H1 (cell line): ENCODE data around the gene PLCB1. TPM values are rescaled to one million over a fixed set of nuclear protein-coding genes. Genes with fewer than 3 reads are reported as not detected.
A peak's percentile ranks its signal among the peaks of the same experiment; 100 is the strongest.

Experiments used
- CTCF ChIA-PET: fragments of 300-600 bp; sonication (Branson Sonifier 250); formaldehyde crosslinking; loops from one replicate; lab custom pipeline; 2021; ENCODE audit not compliant: partially characterized antibody; lab: Charles Lee
- POLR2A ChIA-PET: fragments of 300-600 bp; sonication (Branson Sonifier 250); formaldehyde crosslinking; loops from one replicate; lab custom pipeline; 2021; ENCODE audit warnings: inconsistent platforms; ENCODE audit not compliant: partially characterized antibody; lab: Charles Lee
- DNase-seq, 2 experiments: peaks; one replicate each; pipeline versions ENCODE4 v3.0.0 to v3.0.0-alpha.2; 2010 to 2022; ENCODE audit warnings: low spot score in 2 of 2, low read depth in 1 of 2, mixed read lengths in 1 of 2
- FAIRE-seq: peaks from 2 replicates; lab custom pipeline; 2011; peaks lifted over from hg19 to GRCh38; lab: Jason Lieb, UNC
- H2AFZ ChIP-seq: 2 replicates; pipeline ENCODE4 v1.8.1; 2012; ENCODE audit warnings: low read length, inconsistent platforms
- H2AK5ac ChIP-seq: 2 replicates; pipeline ENCODE4 v1.6.1; 2013; ENCODE audit warnings: low read depth, low read length
- H2BK120ac ChIP-seq: replicated peaks from 2 replicates; pipeline ENCODE3; 2013; ENCODE audit warnings: low read depth, low read length, inconsistent platforms
- H2BK12ac ChIP-seq: 2 replicates; pipeline ENCODE4 v1.6.1; 2013; ENCODE audit warnings: low read depth, low read length
- H2BK15ac ChIP-seq: 2 replicates; pipeline ENCODE4 v1.6.1; 2013; ENCODE audit warnings: low read length
- H2BK20ac ChIP-seq: 2 replicates; pipeline ENCODE4 v1.6.1; 2013; ENCODE audit warnings: low read length
- H2BK5ac ChIP-seq: 2 replicates; pipeline ENCODE4 v1.6.1; 2013; ENCODE audit warnings: low read depth, low read length
- H3K14ac ChIP-seq: 2 replicates; pipeline ENCODE4 v1.6.1; 2013; ENCODE audit warnings: inconsistent platforms; ENCODE audit not compliant: insufficient read length
- H3K18ac ChIP-seq: 2 replicates; pipeline ENCODE4 v1.6.1; 2013; ENCODE audit warnings: low read length; ENCODE audit errors: extremely low read depth
- H3K23ac ChIP-seq: 2 replicates; pipeline ENCODE4 v1.6.1; 2013; ENCODE audit warnings: inconsistent platforms; ENCODE audit not compliant: insufficient read length
- H3K23me2 ChIP-seq: 2 replicates; pipeline ENCODE4 v1.6.1; 2013; ENCODE audit warnings: low read depth, low read length
- H3K27ac ChIP-seq: 2 replicates; pipeline ENCODE4 v1.6.1; 2011; ENCODE audit warnings: low read depth, low read length, inconsistent platforms
- H3K27me3 ChIP-seq, 4 experiments: replicated peaks in 1 of 4; 1 replicate in 1 of 4; 2 replicates in 3 of 4; pipeline versions ENCODE4 v1.6.1 to v1.8.1; 2011 to 2013; ENCODE audit warnings: low read length in 3 of 4, mild to moderate bottlenecking in 3 of 4, inconsistent platforms in 2 of 4, mixed read lengths in 2 of 4, moderate library complexity in 1 of 4; ENCODE audit not compliant: control insufficient read depth in 3 of 4, insufficient read depth in 3 of 4; ENCODE audit errors: extremely low read depth in 1 of 4
- H3K36me3 ChIP-seq, 4 experiments: 2 replicates each; pipeline versions ENCODE4 v1.6.1 to v1.8.1; 2011 to 2013; ENCODE audit warnings: mild to moderate bottlenecking in 4 of 4, low read length in 3 of 4, moderate library complexity in 2 of 4, control low read depth in 1 of 4, inconsistent platforms in 1 of 4; ENCODE audit not compliant: insufficient read depth in 4 of 4, control insufficient read depth in 2 of 4
- H3K4ac ChIP-seq: replicated peaks from 2 replicates; pipeline ENCODE3; 2013; ENCODE audit warnings: low read length, low read depth, mixed read lengths, inconsistent platforms; ENCODE audit not compliant: insufficient read length
- H3K4me1 ChIP-seq, 4 experiments: replicated peaks in 1 of 4; 1 replicate in 1 of 4; 2 replicates in 3 of 4; pipeline versions ENCODE4 v1.6.1 to v1.8.1; 2011 to 2013; ENCODE audit warnings: low read length in 3 of 4, inconsistent platforms in 2 of 4, mixed read lengths in 1 of 4; ENCODE audit not compliant: insufficient read depth in 4 of 4, control insufficient read depth in 3 of 4
- H3K4me2 ChIP-seq, 2 experiments: 2 replicates each; pipeline versions ENCODE4 v1.6.1 to v1.8.1; 2011 to 2013; ENCODE audit warnings: low read depth in 2 of 2, low read length in 2 of 2, control low read depth in 1 of 2, inconsistent platforms in 1 of 2, mild to moderate bottlenecking in 1 of 2; ENCODE audit not compliant: insufficient read depth in 1 of 2
- H3K4me3 ChIP-seq, 4 experiments: fragments of 200-600, 300-600 bp in 1 of 4; sonication (generic), shearing (Covaris generic), sonication (Bioruptor Twin) in 1 of 4; 2 replicates each; pipeline versions ENCODE4 v1.5.1 to v1.8.1; 2011 to 2016; ENCODE audit warnings: low read length in 4 of 4, low read depth in 3 of 4, control low read depth in 2 of 4, inconsistent platforms in 2 of 4, mild to moderate bottlenecking in 2 of 4, mixed read lengths in 1 of 4, moderate library complexity in 1 of 4; ENCODE audit not compliant: insufficient read depth in 2 of 4; ENCODE audit errors: extremely low read depth in 1 of 4
- H3K56ac ChIP-seq: replicated peaks from 2 replicates; pipeline ENCODE3; 2013; ENCODE audit warnings: low read depth, mild to moderate bottlenecking, mixed read lengths, low read length, inconsistent platforms; ENCODE audit not compliant: insufficient read length
- H3K79me1 ChIP-seq: 2 replicates; pipeline ENCODE4 v1.6.1; 2013; ENCODE audit warnings: low read depth, low read length, control low read depth
- H3K79me2 ChIP-seq, 2 experiments: 2 replicates each; pipeline versions ENCODE4 v1.6.1 to v1.8.1; 2012 to 2013; ENCODE audit warnings: low read length in 2 of 2, mild to moderate bottlenecking in 2 of 2, inconsistent platforms in 1 of 2; ENCODE audit not compliant: insufficient read depth in 2 of 2, control insufficient read depth in 1 of 2
- H3K9ac ChIP-seq, 4 experiments: replicated peaks in 1 of 4; 1 replicate in 1 of 4; 2 replicates in 3 of 4; pipeline versions ENCODE4 v1.6.1 to v1.8.1; 2011 to 2013; ENCODE audit warnings: low read depth in 3 of 4, low read length in 3 of 4, control low read depth in 2 of 4, mild to moderate bottlenecking in 2 of 4, moderate library complexity in 2 of 4, inconsistent platforms in 1 of 4; ENCODE audit errors: extremely low read depth in 1 of 4
- H3K9me3 ChIP-seq, 2 experiments: 2 replicates each; pipeline versions ENCODE4 v1.6.1 to v1.8.1; 2012 to 2013; ENCODE audit warnings: mild to moderate bottlenecking in 2 of 2, moderate library complexity in 2 of 2, control low read depth in 1 of 2, inconsistent platforms in 1 of 2, low read depth in 1 of 2, low read length in 1 of 2, mixed read lengths in 1 of 2; ENCODE audit not compliant: insufficient read depth in 2 of 2
- H4K20me1 ChIP-seq, 2 experiments: replicated peaks in 1 of 2; 2 replicates each; pipeline versions ENCODE3 to v1.8.1; 2011 to 2013; ENCODE audit warnings: inconsistent platforms in 2 of 2, low read length in 2 of 2, mild to moderate bottlenecking in 1 of 2; ENCODE audit not compliant: insufficient read depth in 2 of 2, control insufficient read depth in 1 of 2
- H4K5ac ChIP-seq: 2 replicates; pipeline ENCODE4 v1.6.1; 2013; ENCODE audit warnings: low read length, low read depth, mixed read lengths, inconsistent platforms; ENCODE audit not compliant: insufficient read length
- H4K8ac ChIP-seq: 2 replicates; pipeline ENCODE4 v1.8.0; 2013; ENCODE audit warnings: mild to moderate bottlenecking, moderate library complexity, low read length, inconsistent platforms; ENCODE audit not compliant: insufficient read depth; ENCODE audit errors: extremely low read depth
- H4K91ac ChIP-seq: replicated peaks from 2 replicates; pipeline ENCODE3; 2013; ENCODE audit warnings: low read length, mixed read lengths, inconsistent platforms; ENCODE audit not compliant: insufficient read length
- ATF3 ChIP-seq: IDR thresholded peaks from 2 replicates; pipeline ENCODE4 v1.6.1; 2011; ENCODE audit warnings: low read depth, mild to moderate bottlenecking, low read length; ENCODE audit not compliant: insufficient read depth
- BACH1 ChIP-seq: IDR thresholded peaks from 2 replicates; pipeline ENCODE4 v1.6.1; 2012; ENCODE audit warnings: low read length, improper control_type of control experiment
- CHD1 ChIP-seq: IDR thresholded peaks from 2 replicates; pipeline ENCODE4 v1.6.1; 2012; ENCODE audit warnings: low read depth, low read length, improper control_type of control experiment
- CREB1 ChIP-seq: IDR thresholded peaks from 2 replicates; pipeline ENCODE4 v1.6.1; 2012; ENCODE audit warnings: inconsistent platforms
- GABPA ChIP-seq: IDR thresholded peaks from 2 replicates; pipeline ENCODE4 v1.6.1; 2011; ENCODE audit warnings: mild to moderate bottlenecking, low read length, moderate library complexity, borderline replicate concordance; ENCODE audit not compliant: insufficient read depth
- HDAC6 ChIP-seq: IDR thresholded peaks from one replicate; pipeline ENCODE4 v1.7.1; 2012; ENCODE audit warnings: low read depth, mild to moderate bottlenecking, inconsistent platforms, low read length, moderate library complexity
- MAFK ChIP-seq: IDR thresholded peaks from 2 replicates; pipeline ENCODE4 v1.6.1; 2012; ENCODE audit warnings: low read depth, mild to moderate bottlenecking, improper control_type of control experiment, low read length
- POU5F1 ChIP-seq: IDR thresholded peaks from 2 replicates; pipeline ENCODE4 v1.6.1; 2011; ENCODE audit warnings: low read depth, mild to moderate bottlenecking, low read length, moderate library complexity
- RAD21 ChIP-seq, 2 experiments: IDR thresholded peaks in 1 of 2; conservative IDR thresholded peaks in 1 of 2; 2 replicates each; pipeline ENCODE4 v1.6.1; 2011; ENCODE audit warnings: low read depth in 2 of 2, low read length in 2 of 2, improper control_type of control experiment in 1 of 2, inconsistent platforms in 1 of 2, mild to moderate bottlenecking in 1 of 2, moderate library complexity in 1 of 2
- SIN3A ChIP-seq, 2 experiments: IDR thresholded peaks in 1 of 2; conservative IDR thresholded peaks in 1 of 2; 2 replicates each; pipeline ENCODE4 v1.6.1; 2011 to 2012; ENCODE audit warnings: low read length in 2 of 2, improper control_type of control experiment in 1 of 2, low read depth in 1 of 2, mild to moderate bottlenecking in 1 of 2
- SP4 ChIP-seq: IDR thresholded peaks from 2 replicates; pipeline ENCODE4 v1.6.1; 2012; ENCODE audit warnings: low read length, inconsistent platforms
- TBP ChIP-seq: IDR thresholded peaks from 2 replicates; pipeline ENCODE4 v1.6.1; 2011; ENCODE audit warnings: low read depth, low read length, improper control_type of control experiment
- WGBS, 2 experiments: shearing (Covaris generic) in 1 of 2; methylation state at CpG; one replicate each; pipeline versions ENCODE4 v1.1.6 to v1.1.7; 2013 to 2015; ENCODE audit warnings: low lambda C conversion rate in 2 of 2, mixed read lengths in 2 of 2, inconsistent platforms in 1 of 2, low coverage in 1 of 2, missing lambda C conversion rate in 1 of 2; ENCODE audit not compliant: insufficient replicate concordance in 2 of 2, insufficient coverage in 1 of 2, insufficient read length in 1 of 2; ENCODE audit errors: extremely low coverage in 1 of 2, missing lambda C conversion rate in 1 of 2; 5-methylcytosine and 5-hydroxymethylcytosine counted together
- polyA plus RNA-seq, 7 experiments: library from polyadenylated mRNA; depleted of rRNA in 3 of 7; stranded (reverse) in 5 of 7; unstranded in 2 of 7; fragments of >200 nt in 5 of 7; fragments of 200-250 nt in 2 of 7; gene quantifications; 1 replicate in 5 of 7; 2 replicates in 1 of 7; 4 replicates in 1 of 7; pipeline versions ENCODE4 v1.2.1 to v1.2.3, GENCODE V29; 2011 to 2013; ENCODE audit warnings: missing spikeins in 2 of 7, mixed read lengths in 2 of 7
- total RNA-seq: library from RNA; stranded (reverse); fragmentation: NEBNext Ultra II Directional; extraction: Animal tissue kit (Norgen Biotek cat#: 25700); gene quantifications from 2 replicates; pipeline ENCODE4 v1.2.1, GENCODE V29; 2021

The PLCB1 gene
- total and polyA plus RNA-seq, 2 of the 8 experiments (the other 6 are each of a cell fraction or from before 2014, with no cell fraction given) = 2.6 to 9.1 TPM

GRCh38 chr20:8581446-8582183 is 449.5 kb downstream of the PLCB1 start:
- Histone ChIP-seq H3K4me2 (no peak overlapping the region), H3K4me1 (peaks cover 0 to 4% (median under 1%) of the 10 kb centered on the region in 4 experiments; a peak in 2 of 7 replicates), H2AFZ (no peak overlapping the region), H2BK15ac (no peak overlapping the region), H2BK120ac (no peak overlapping the region), H4K8ac (no peak overlapping the region), H3K27me3 (no peaks in the 10 kb centered on the region), H3K79me2 (no peaks in the 10 kb centered on the region), H3K4ac (no peak overlapping the region), H3K18ac (no peak overlapping the region), H3K4me3 (no peak overlapping the region), H2AK5ac (no peak overlapping the region), H4K91ac (no peak overlapping the region), H2BK5ac (no peak overlapping the region), H3K56ac (no peak overlapping the region), H4K20me1 (no peaks in the 10 kb centered on the region), H3K36me3 (no peaks in the 10 kb centered on the region), H2BK12ac (no peak overlapping the region), H3K27ac (no peak overlapping the region), H2BK20ac (no peak overlapping the region), H3K79me1 (no peaks in the 10 kb centered on the region), H3K23ac (no peak overlapping the region), H3K9ac (no peak overlapping the region), H3K23me2 (no peaks in the 10 kb centered on the region; the same call in 1 of the 2 replicates), H3K14ac (no peak overlapping the region), H4K5ac (no peak overlapping the region), H3K9me3 (no peaks in the 10 kb centered on the region)
- no peak for DNase-seq
- CTCF ChIA-PET = interaction anchor here (0.7 to 1.7 kb wide), 5 partner anchors 9 to 178 kb away, joined by 3 to 5 read pairs (median 4); no protein-coding TSS in a partner anchor
- FAIRE-seq = no peak
- 92% methylated on average over 3 of the region's 3 CpGs; no CpG with 5 or more reads in 1 of the 2 experiments for WGBS, 2 experiments
- POLR2A ChIA-PET = interaction anchor here (1.1 kb wide), 1 partner anchor 12 kb away, joined by 3 read pairs; no protein-coding TSS in a partner anchor
- no peak for TF ChIP-seq SP4
- no peak for TF ChIP-seq ATF3
- TF ChIP-seq CHD1 = no peak
- no peak for TF ChIP-seq SIN3A (conservative IDR thresholded peaks at IDR 0.05 in 1 of 2, IDR thresholded peaks at IDR 0.05 in 1 of 2; ENCODE audit: low read depth in 1 of 2, low read length in 2 of 2)
- TF ChIP-seq CREB1 = no peak
- TF ChIP-seq MAFK = peak; percentile 80
- TF ChIP-seq TBP = no peak
- peak; percentile 50; the same call in 1 of the 2 replicates for TF ChIP-seq BACH1
- TF ChIP-seq GABPA = no peak
- TF ChIP-seq POU5F1 = no peak
- no peak for TF ChIP-seq RAD21 (IDR thresholded peaks at IDR 0.05 in 1 of 2, conservative IDR thresholded peaks at IDR 0.05 in 1 of 2; ENCODE audit: low read depth in 2 of 2, low read length in 2 of 2)
- TF ChIP-seq HDAC6 = no peak
